ENCODE data around the gene SLMAP. TPM values are rescaled to one million over a fixed set of nuclear protein-coding genes. Genes with fewer than 3 reads are reported as not detected.

Gene SLMAP
- total RNA-seq, 3 donors from 2014 or later (not counting 1 experiment from before 2014, with no cell fraction given) = 79.4 to 98.6 (median 89.0) TPM

- Histone ChIP-seq H3K36me3 (ENCODE audit: control insufficient read depth, insufficient read depth, low read length) (no peaks in the 10 kb centered on the region), H3K27me3 (ENCODE audit: control insufficient read depth, insufficient read depth, low read length) (no peaks in the 10 kb centered on the region), H3K4me1 (ENCODE audit: control insufficient read depth, insufficient read depth, low read length) (no peaks in the 10 kb centered on the region), H3K9me3 (ENCODE audit: control insufficient read depth, insufficient read depth, low read length) (no peaks in the 10 kb centered on the region), H3K4me3 (ENCODE audit: low read length) (no peak overlapping the region), H3K27ac (ENCODE audit: low read length) (no peak overlapping the region)
- Mint-ChIP-seq H3K4me1 (peaks cover 5 to 6% of the 10 kb centered on the region in 2 donors), H3K27ac (no peak overlapping the region), H3K4me3 (no peak overlapping the region), H3K36me3 (no peaks in the 10 kb centered on the region), H3K9me3 (no peaks in the 10 kb centered on the region), H3K27me3 (ENCODE audit: low read depth in 2 of 2) (peaks cover 0 to 4% of the 10 kb centered on the region in 2 donors)
- TF ChIP-seq, protein P1, sequence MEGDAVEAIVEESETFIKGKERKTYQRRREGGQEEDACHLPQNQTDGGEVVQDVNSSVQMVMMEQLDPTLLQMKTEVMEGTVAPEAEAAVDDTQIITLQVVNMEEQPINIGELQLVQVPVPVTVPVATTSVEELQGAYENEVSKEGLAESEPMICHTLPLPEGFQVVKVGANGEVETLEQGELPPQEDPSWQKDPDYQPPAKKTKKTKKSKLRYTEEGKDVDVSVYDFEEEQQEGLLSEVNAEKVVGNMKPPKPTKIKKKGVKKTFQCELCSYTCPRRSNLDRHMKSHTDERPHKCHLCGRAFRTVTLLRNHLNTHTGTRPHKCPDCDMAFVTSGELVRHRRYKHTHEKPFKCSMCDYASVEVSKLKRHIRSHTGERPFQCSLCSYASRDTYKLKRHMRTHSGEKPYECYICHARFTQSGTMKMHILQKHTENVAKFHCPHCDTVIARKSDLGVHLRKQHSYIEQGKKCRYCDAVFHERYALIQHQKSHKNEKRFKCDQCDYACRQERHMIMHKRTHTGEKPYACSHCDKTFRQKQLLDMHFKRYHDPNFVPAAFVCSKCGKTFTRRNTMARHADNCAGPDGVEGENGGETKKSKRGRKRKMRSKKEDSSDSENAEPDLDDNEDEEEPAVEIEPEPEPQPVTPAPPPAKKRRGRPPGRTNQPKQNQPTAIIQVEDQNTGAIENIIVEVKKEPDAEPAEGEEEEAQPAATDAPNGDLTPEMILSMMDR (IDR thresholded peaks at IDR 0.05) = no peak
- ATAC-seq (no peak), DNase-seq (no peak)
- 100% methylated on average over 1 of the region's 1 CpG for WGBS (ENCODE audit: insufficient coverage)
- intact Hi-C loops (cut with micrococcal nuclease) = no loop called here
Measured at GRCh38 chr3:57731311-57731710, 24.8 kb upstream of the SLMAP start.

DNA sequence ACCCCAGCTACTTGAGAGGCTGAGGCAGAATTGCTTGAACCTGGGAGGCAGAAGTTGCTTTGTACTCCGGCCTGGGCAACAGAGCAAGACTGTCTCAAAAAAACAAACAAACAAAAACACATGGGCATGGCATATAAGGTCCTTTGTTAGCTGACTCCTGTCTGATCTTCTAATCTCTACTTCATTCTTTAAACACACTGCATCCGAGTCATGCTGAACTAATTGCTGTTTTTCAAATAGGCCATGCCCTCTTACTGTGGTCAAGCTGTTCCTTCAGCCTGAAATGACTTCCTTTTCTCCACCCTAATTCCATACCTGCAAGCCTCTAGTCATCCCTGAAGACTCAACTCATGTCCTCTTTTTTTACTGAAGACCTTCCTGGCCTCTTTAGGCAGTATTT is 22.3 kb upstream of the SLMAP start:
- ATAC-seq = no peak
- no peaks in the 10 kb centered on the region for H3K9me3 ChIP-seq (ENCODE audit: control insufficient read depth, insufficient read depth, low read length)
- no peaks in the 10 kb centered on the region for H3K36me3 ChIP-seq (ENCODE audit: control insufficient read depth, insufficient read depth, low read length)
- H3K4me1 Mint-ChIP-seq = peaks cover 0 to 6% of the 10 kb centered on the region in 2 donors
- H3K4me3 ChIP-seq (ENCODE audit: low read length) = no peak overlapping the region
- H3K36me3 Mint-ChIP-seq = no peaks in the 10 kb centered on the region
- WGBS (ENCODE audit: insufficient coverage) = 89% methylated on average over 2 of the region's 2 CpGs
- H3K4me1 ChIP-seq (ENCODE audit: control insufficient read depth, insufficient read depth, low read length) = no peaks in the 10 kb centered on the region
- H3K4me3 Mint-ChIP-seq = no peak overlapping the region
- H3K27ac ChIP-seq (ENCODE audit: low read length) = no peak overlapping the region
- no peaks in the 10 kb centered on the region for H3K9me3 Mint-ChIP-seq
- DNase-seq = no peak
- intact Hi-C loops (cut with micrococcal nuclease) = no loop called here
- no peaks in the 10 kb centered on the region for H3K27me3 ChIP-seq (ENCODE audit: control insufficient read depth, insufficient read depth, low read length)
- H3K27me3 Mint-ChIP-seq (ENCODE audit: low read depth in 2 of 2) = peaks cover 0 to 4% of the 10 kb centered on the region in 2 donors
- TF ChIP-seq, protein P1 (IDR thresholded peaks at IDR 0.05) = no peak
- no peak overlapping the region for H3K27ac Mint-ChIP-seq

- Mint-ChIP-seq H3K4me3 (no peak overlapping the region), H3K27me3 (ENCODE audit: low read depth in 2 of 2) (peaks cover 0 to 4% of the 10 kb centered on the region in 2 donors), H3K27ac (no peak overlapping the region), H3K9me3 (no peaks in the 10 kb centered on the region), H3K36me3 (no peaks in the 10 kb centered on the region), H3K4me1 (peaks cover 0 to 6% of the 10 kb centered on the region in 2 donors)
- Histone ChIP-seq H3K36me3 (ENCODE audit: control insufficient read depth, insufficient read depth, low read length) (no peaks in the 10 kb centered on the region), H3K9me3 (ENCODE audit: control insufficient read depth, insufficient read depth, low read length) (no peaks in the 10 kb centered on the region), H3K4me1 (ENCODE audit: control insufficient read depth, insufficient read depth, low read length) (no peaks in the 10 kb centered on the region), H3K27me3 (ENCODE audit: control insufficient read depth, insufficient read depth, low read length) (no peaks in the 10 kb centered on the region), H3K27ac (ENCODE audit: low read length) (no peak overlapping the region), H3K4me3 (ENCODE audit: low read length) (no peak overlapping the region)
- WGBS (ENCODE audit: insufficient coverage) = 54% methylated on average over 1 of the region's 2 CpGs
- intact Hi-C loops (cut with micrococcal nuclease) = no loop called here
- DNase-seq (no peak), ATAC-seq (no peak)
- TF ChIP-seq, protein P1 (IDR thresholded peaks at IDR 0.05) = no peak
Measured at GRCh38 chr3:57735405-57735804, 20.7 kb upstream of the SLMAP start.

DNA sequence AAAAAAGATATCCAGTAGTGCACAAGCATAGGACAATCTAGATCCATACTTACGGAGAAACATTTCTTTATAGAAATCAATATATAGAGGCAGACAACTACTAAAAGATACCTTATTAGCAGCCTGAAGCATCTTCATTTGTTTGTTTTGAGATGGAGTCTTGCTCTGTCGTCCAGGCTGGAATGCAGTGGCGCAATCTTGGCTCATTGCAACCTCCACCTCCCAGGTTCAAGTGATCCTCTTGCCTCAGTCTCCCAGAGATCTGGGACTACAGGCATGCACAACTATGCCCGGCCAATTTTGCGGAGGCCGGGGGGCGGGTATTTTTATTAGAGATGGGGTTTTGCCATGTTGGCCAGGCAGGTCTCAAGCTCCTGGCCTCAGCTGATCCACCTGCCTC is 18.3 kb upstream of the SLMAP start:
- no peaks in the 10 kb centered on the region for H3K36me3 Mint-ChIP-seq
- Histone ChIP-seq H3K4me3 (ENCODE audit: low read length) (no peak overlapping the region), H3K9me3 (ENCODE audit: control insufficient read depth, insufficient read depth, low read length) (no peaks in the 10 kb centered on the region), H3K27me3 (ENCODE audit: control insufficient read depth, insufficient read depth, low read length) (no peaks in the 10 kb centered on the region), H3K4me1 (ENCODE audit: control insufficient read depth, insufficient read depth, low read length) (no peaks in the 10 kb centered on the region), H3K36me3 (ENCODE audit: control insufficient read depth, insufficient read depth, low read length) (no peaks in the 10 kb centered on the region), H3K27ac (ENCODE audit: low read length) (no peak overlapping the region)
- no peak overlapping the region for H3K4me3 Mint-ChIP-seq
- no peaks in the 10 kb centered on the region for H3K9me3 Mint-ChIP-seq
- no peak for DNase-seq
- no peak overlapping the region for H3K27ac Mint-ChIP-seq
- ATAC-seq = no peak
- 100% methylated on average over 5 of the region's 7 CpGs for WGBS (ENCODE audit: insufficient coverage)
- intact Hi-C loops (cut with micrococcal nuclease) = no loop called here
- no peaks in the 10 kb centered on the region for H3K4me1 Mint-ChIP-seq
- no peaks in the 10 kb centered on the region for H3K27me3 Mint-ChIP-seq (ENCODE audit: low read depth in 2 of 2)
- TF ChIP-seq, protein P1 (IDR thresholded peaks at IDR 0.05) = no peak
